K562 (cell line): ENCODE data around the gene LAIR2. TPM values are rescaled to one million over a fixed set of nuclear protein-coding genes. Genes with fewer than 3 reads are reported as not detected.

ENCODE experiments used
- ATAC-seq: fragments of 200-7000 bp; cut with Tn5 transposase; 3 replicates; pipeline ENCODE4 v1.9.1; 2020; ENCODE audit warnings: moderate library complexity
- BruUV-seq: library from RNA; stranded (reverse); fragments of 400-500 nt; replicated peaks from 2 replicates; lab custom pipeline; 2021; lab: Mats Ljungman, UMichigan
- CTCF ChIA-PET: fragments of 300-600 bp; formaldehyde crosslinking; extraction: SDS; loops from one replicate; lab custom pipeline; 2021; ENCODE audit warnings: low intra/inter-chr PET ratio; lab: Yijun Ruan, JAX
- POLR2A ChIA-PET: fragments of 300-600, 350-650 bp; sonication (Branson Sonifier 250); formaldehyde crosslinking; extraction: SDS; loops from one replicate; lab custom pipeline; 2021; ENCODE audit warnings: antibody characterized with exemption, inconsistent platforms; lab: Yijun Ruan, JAX
- DNase-seq, 4 experiments: peaks; one replicate each; pipeline versions ENCODE4 v3.0.0 to v3.0.0-alpha.2; 2011 to 2018; ENCODE audit warnings: low spot score in 3 of 4, mixed read lengths in 3 of 4; ENCODE audit errors: extremely low read depth in 1 of 4
- FAIRE-seq: peaks from 2 replicates; lab custom pipeline; 2011; peaks lifted over from hg19 to GRCh38; lab: Jason Lieb, UNC
- H2AFZ ChIP-seq: 2 replicates; pipeline ENCODE4 v1.6.0; 2011; ENCODE audit warnings: low read depth, low read length, control low read depth, inconsistent platforms
- H3K27ac ChIP-seq: fragments of 200-600 bp; 3 replicates; pipeline ENCODE4 v1.8.0; 2011; ENCODE audit warnings: low read depth, mild to moderate bottlenecking, control low read depth, inconsistent platforms, low read length, moderate library complexity, mixed read lengths; ENCODE audit errors: extremely low read depth
- H3K27me3 ChIP-seq, 2 experiments: fragments of 300-600 bp in 1 of 2; 2 replicates in 1 of 2; 3 replicates in 1 of 2; pipeline versions ENCODE4 v1.6.0 to v1.8.0; 2011; ENCODE audit warnings: inconsistent platforms in 2 of 2, low read length in 2 of 2, mild to moderate bottlenecking in 1 of 2, mixed read lengths in 1 of 2, moderate library complexity in 1 of 2; ENCODE audit not compliant: control insufficient read depth in 2 of 2, insufficient read depth in 2 of 2
- H3K36me3 ChIP-seq: fragments of 300-600 bp; 3 replicates; pipeline ENCODE4 v1.8.0; 2011; ENCODE audit warnings: mild to moderate bottlenecking, low read length, inconsistent platforms; ENCODE audit not compliant: control insufficient read depth, insufficient read depth
- H3K4me1 ChIP-seq, 2 experiments: fragments of 200-600 bp in 1 of 2; replicated peaks in 1 of 2; 2 replicates in 1 of 2; 3 replicates in 1 of 2; pipeline versions ENCODE4 v1.5.1 to v1.8.0; 2011; ENCODE audit warnings: inconsistent platforms in 2 of 2, low read length in 2 of 2, mild to moderate bottlenecking in 1 of 2, mixed read lengths in 1 of 2, moderate library complexity in 1 of 2; ENCODE audit not compliant: control insufficient read depth in 2 of 2, insufficient read depth in 2 of 2
- H3K4me2 ChIP-seq: 2 replicates; pipeline ENCODE4 v1.6.1; 2011; ENCODE audit warnings: low read length, control low read depth, inconsistent platforms, mixed read lengths; ENCODE audit not compliant: insufficient read depth
- H3K4me3 ChIP-seq: fragments of 200-600 bp; sonication (generic), shearing (Covaris generic); 2 replicates; pipeline ENCODE4 v1.5.1; 2016; ENCODE audit warnings: control low read depth, inconsistent platforms
- H3K79me2 ChIP-seq: fragments of 200-600 bp; 3 replicates; pipeline ENCODE4 v1.8.0; 2011; ENCODE audit warnings: low read length, inconsistent platforms; ENCODE audit not compliant: control insufficient read depth, insufficient read depth
- H3K9ac ChIP-seq, 2 experiments: 2 replicates each; pipeline versions ENCODE4 v1.6.0 to v1.6.1; 2011; ENCODE audit warnings: low read depth in 2 of 2, low read length in 2 of 2, control low read depth in 1 of 2, inconsistent platforms in 1 of 2, mild to moderate bottlenecking in 1 of 2, mixed read lengths in 1 of 2; ENCODE audit not compliant: insufficient read depth in 1 of 2
- H3K9me1 ChIP-seq: one replicate; pipeline ENCODE4 v1.6.0; 2011; ENCODE audit warnings: inconsistent platforms, mild to moderate bottlenecking, low read length, moderate library complexity; ENCODE audit not compliant: control insufficient read depth, insufficient read depth
- H3K9me3 ChIP-seq: replicated peaks from 2 replicates; pipeline ENCODE4 v1.5.1; 2011; ENCODE audit warnings: low read depth, low read length, inconsistent platforms; ENCODE audit not compliant: control insufficient read depth, insufficient read depth
- H4K20me1 ChIP-seq: replicated peaks from 2 replicates; pipeline ENCODE4 v1.6.1; 2011; ENCODE audit warnings: low read length, inconsistent platforms, mixed read lengths; ENCODE audit not compliant: control insufficient read depth, insufficient read depth
- ATF4 ChIP-seq: fragments of 450-650 bp; formaldehyde crosslinking; IDR thresholded peaks from 2 replicates; pipeline ENCODE4 v1.4.0; 2022; ENCODE audit warnings: mild to moderate bottlenecking, moderate library complexity
- BHLHE40 ChIP-seq: IDR thresholded peaks from 2 replicates; pipeline ENCODE4 v1.6.1; 2011; ENCODE audit warnings: low read length, improper control_type of control experiment
- E2F4 ChIP-seq: sonication (generic); formaldehyde crosslinking; IDR thresholded peaks from 2 replicates; pipeline ENCODE4 v1.8.0; 2022; ENCODE audit warnings: mild to moderate bottlenecking, low read depth, missing genetic modification reagents
- EP300 ChIP-seq: IDR thresholded peaks from 2 replicates; pipeline ENCODE4 v1.6.1; 2012; ENCODE audit warnings: low read length, improper control_type of control experiment
- ESRRA ChIP-seq: fragments of 450-650 bp; IDR thresholded peaks from 2 replicates; pipeline ENCODE4 v1.6.1; 2014; ENCODE audit warnings: low read depth, mild to moderate bottlenecking, moderate library complexity, borderline replicate concordance
- ETV5 ChIP-seq: sonication (generic); formaldehyde crosslinking; IDR thresholded peaks from 2 replicates; pipeline ENCODE4 v1.4.0; 2020; ENCODE audit warnings: low read depth, mild to moderate bottlenecking, missing genetic modification reagents
- FIP1L1 ChIP-seq: fragments of 200-400 bp; formaldehyde crosslinking; IDR thresholded peaks from 2 replicates; pipeline ENCODE4 v1.6.1; 2018; ENCODE audit warnings: mild to moderate bottlenecking, low read depth, low read length; ENCODE audit not compliant: poor library complexity, severe bottlenecking
- MCM3 ChIP-seq: fragments of 450-650 bp; IDR thresholded peaks from 2 replicates; pipeline ENCODE4 v1.6.1; 2016
- NCOR1 ChIP-seq: fragments of 450-650 bp; IDR thresholded peaks from 2 replicates; pipeline ENCODE4 v1.6.1; 2016; ENCODE audit warnings: mild to moderate bottlenecking, moderate library complexity
- NEUROD1 ChIP-seq: fragments of 150-350 bp; IDR thresholded peaks from 2 replicates; pipeline ENCODE4 v1.6.1; 2014; ENCODE audit warnings: borderline replicate concordance, low read length, low read depth; ENCODE audit not compliant: partially characterized antibody
- SETDB1 ChIP-seq: IDR thresholded peaks from one replicate; pipeline ENCODE4 v1.6.1; 2012; ENCODE audit warnings: low read length, control low read depth, inconsistent platforms
- SMARCE1 ChIP-seq: fragments of 450-650 bp; IDR thresholded peaks from 2 replicates; pipeline ENCODE4 v1.7.1; 2016; ENCODE audit warnings: mild to moderate bottlenecking
- TAF1 ChIP-seq: IDR thresholded peaks from 2 replicates; pipeline ENCODE4 v1.6.1; 2011; ENCODE audit warnings: mild to moderate bottlenecking, low read length, moderate library complexity; ENCODE audit not compliant: insufficient read depth, control insufficient read depth, severe bottlenecking; ENCODE audit errors: extremely low read depth
- TFAM ChIP-seq: fragments of 250-450 bp; sonication (Bioruptor Pico); conservative IDR thresholded peaks from 2 replicates; pipeline ENCODE4 v1.5.0; 2021; ENCODE audit warnings: mild to moderate bottlenecking, moderate library complexity
- ZNF445 ChIP-seq: fragments of 250-450 bp; sonication (Bioruptor Pico); IDR thresholded peaks from 2 replicates; pipeline ENCODE4 v1.4.0; 2020; ENCODE audit warnings: low read depth, mild to moderate bottlenecking, moderate library complexity
- ZNF785 ChIP-seq: fragments of 250-450 bp; sonication (Bioruptor Pico); IDR thresholded peaks from 2 replicates; pipeline ENCODE4 v1.4.0; 2020; ENCODE audit warnings: mild to moderate bottlenecking
- WGBS: fragments of 100-300 bp; shearing (Covaris generic); methylation state at CpG from one replicate; pipeline ENCODE4 v1.1.6; 2016; ENCODE audit warnings: low coverage, mixed read lengths; ENCODE audit not compliant: insufficient coverage; ENCODE audit errors: missing lambda C conversion rate; 5-methylcytosine and 5-hydroxymethylcytosine counted together
- in situ Hi-C: fragments of 300-500 bp; cut with MboI; formaldehyde crosslinking; loops from 4 replicates; pipeline ENCODE4 v1.15.0; 2018; ENCODE audit warnings: inconsistent platforms, mixed read lengths
- intact Hi-C: fragments of 100-400 bp; cut with micrococcal nuclease; formaldehyde crosslinking; loops from 2 replicates; pipeline ENCODE4 v1.14.2; 2022
- polyA plus RNA-seq, 8 experiments: library from polyadenylated mRNA; depleted of rRNA in 4 of 8; stranded (reverse) in 5 of 8; unstranded in 3 of 8; fragments of >200 nt; fragmentation: Nextera tagmentation in 2 of 8; fragmentation: Illumina TruSeq in 1 of 8; extraction: Ambion mirVana in 2 of 8; extraction: Trizol in 1 of 8; gene quantifications; 2 replicates each; pipeline versions ENCODE4 v1.2.1 to v1.2.3, GENCODE V29; 2011 to 2014; ENCODE audit warnings: inconsistent platforms in 1 of 8, missing spikeins in 1 of 8
- total RNA-seq, 7 experiments: library from RNA; depleted of rRNA in 6 of 7; stranded (reverse); fragments of >200 nt in 6 of 7; fragmentation: Illumina TruSeq in 2 of 7; extraction: Trizol in 2 of 7; gene quantifications; 2 replicates each; pipeline versions ENCODE4 v1.2.1 to v1.2.3, GENCODE V29; 2011 to 2021; ENCODE audit warnings: low replicate concordance in 1 of 7

Gene LAIR2
- total and polyA plus RNA-seq, 9 of the 15 experiments (the other 6 are each of a cell fraction or from before 2014, with no cell fraction given), result not detected

GRCh38 chr19:54518844-54519243 is 16.2 kb downstream of the LAIR2 start:
- FAIRE-seq (peak; percentile 93), ATAC-seq (peak; percentile 82), DNase-seq (peak; percentile 54 to 73 (median 71))
- peaks cover 5% of the 10 kb centered on the region; the same call in 1 of the 2 replicates for H4K20me1 ChIP-seq
- no peaks in the 10 kb centered on the region for H3K36me3 ChIP-seq
- H3K27ac ChIP-seq, result no peak overlapping the region
- POLR2A ChIA-PET, result interaction anchor here (0.7 to 1.2 kb wide), 4 partner anchors 9 to 129 kb away, joined by 3 to 5 read pairs (median 4); no protein-coding TSS in a partner anchor
- peaks cover 0 to 21% of the 10 kb centered on the region in 2 experiments; a peak in 3 of 5 replicates for H3K27me3 ChIP-seq
- no peak overlapping the region for H3K4me2 ChIP-seq
- intact Hi-C loops (no loop called here), in situ Hi-C loops (no loop called here)
- no peak overlapping the region for H3K9ac ChIP-seq
- CTCF ChIA-PET, result no interaction called here
- WGBS, result 0% methylated on average over 5 of the region's 5 CpGs
- no peak overlapping the region for H2AFZ ChIP-seq
- H3K4me3 ChIP-seq, result no peak overlapping the region
- no peaks in the 10 kb centered on the region for H3K9me1 ChIP-seq
- no peaks in the 10 kb centered on the region for H3K9me3 ChIP-seq
- BruUV-seq, result no TSS peak
- H3K4me1 ChIP-seq, result peaks cover 3 to 15% of the 10 kb centered on the region in 2 experiments; a peak in 3 of 5 replicates
- H3K79me2 ChIP-seq, result no peaks in the 10 kb centered on the region
- no peak for TF ChIP-seq ZNF785 (CRISPR knock-in tag)
- TF ChIP-seq EP300, result peak; percentile 83; the same call in 1 of the 2 replicates
- no peak for TF ChIP-seq MCM3
- no peak for TF ChIP-seq ZNF445 (CRISPR knock-in tag)
- peak; percentile 70 for TF ChIP-seq NCOR1
- TF ChIP-seq FIP1L1, result no peak
- TF ChIP-seq SMARCE1, result peak; percentile 90
- TF ChIP-seq SETDB1, result no peak
- TF ChIP-seq E2F4, result no peak
- TF ChIP-seq BHLHE40, result peak; percentile 46; the same call in 1 of the 2 replicates
- TF ChIP-seq TFAM, result no peak
- no peak for TF ChIP-seq ATF4 (CRISPR knock-in tag)
- TF ChIP-seq ETV5, result 0 out of 2 replicates have a peak, but pooled peaks have one; percentile 33
- no peak for TF ChIP-seq ESRRA
- TF ChIP-seq TAF1, result no peak
- peak; percentile 76 for TF ChIP-seq NEUROD1
